SW480 (cell line): Measurements from ENCODE around the gene RNFT2.

Experiments
- DNase-seq: peaks from one replicate; pipeline ENCODE4 v3.0.0-alpha.2; 2016; ENCODE audit warnings: low spot score

The RNFT2 gene

GRCh38 chr12:116879509-116880212, 141.5 kb downstream of the RNFT2 start:
- no peak for DNase-seq

- no peak for DNase-seq
Observed at GRCh38 chr12:116880213-116880816, 142.2 kb downstream of the RNFT2 start.

GRCh38 chr12:116880817-116881324, 142.8 kb downstream of the RNFT2 start:
- DNase-seq = peak; percentile 60

- peak; percentile 48 for DNase-seq
Observed at GRCh38 chr12:116881325-116881876, 143.3 kb downstream of the RNFT2 start, which contains the start of gene HRK. TSS of gene HRK (minus strand) at chr12:116881441. CDS start at chr12:116881307, 134 bp downstream.

- no peak for DNase-seq
Observed at GRCh38 chr12:116881877-116882507, 143.9 kb downstream of the RNFT2 start.

GRCh38 chr12:116882742-116883141, 144.6 kb downstream of the RNFT2 start:
- DNase-seq = no peak

- DNase-seq = no peak
Observed at GRCh38 chr12:116884871-116885270, 146.8 kb downstream of the RNFT2 start.

GRCh38 chr12:116885491-116885890, 147.4 kb downstream of the RNFT2 start:
- no peak for DNase-seq

GRCh38 chr12:116887244-116887643, 149.1 kb downstream of the RNFT2 start:
- no peak for DNase-seq

- DNase-seq = no peak
Observed at GRCh38 chr12:116887897-116888296, 149.8 kb downstream of the RNFT2 start.

- DNase-seq = no peak
Observed at GRCh38 chr12:116890330-116890729, 152.2 kb downstream of the RNFT2 start.

- no peak for DNase-seq
Observed at GRCh38 chr12:116891019-116891418, 152.9 kb downstream of the RNFT2 start.

GRCh38 chr12:116892349-116893140, 154.4 kb downstream of the RNFT2 start:
- DNase-seq = peak; percentile 44

- DNase-seq = no peak
Observed at GRCh38 chr12:116894913-116895312, 156.8 kb downstream of the RNFT2 start.

GRCh38 chr12:116896411-116896924, 158.4 kb downstream of the RNFT2 start:
- no peak for DNase-seq

GRCh38 chr12:116897476-116897875, 159.4 kb downstream of the RNFT2 start:
- no peak for DNase-seq

- DNase-seq = no peak
Observed at GRCh38 chr12:116898669-116899068, 160.6 kb downstream of the RNFT2 start.

- no peak for DNase-seq
Observed at GRCh38 chr12:116901612-116902011, 163.5 kb downstream of the RNFT2 start.
